ENCODE data around the gene SNRK.

The SNRK gene

DNA sequence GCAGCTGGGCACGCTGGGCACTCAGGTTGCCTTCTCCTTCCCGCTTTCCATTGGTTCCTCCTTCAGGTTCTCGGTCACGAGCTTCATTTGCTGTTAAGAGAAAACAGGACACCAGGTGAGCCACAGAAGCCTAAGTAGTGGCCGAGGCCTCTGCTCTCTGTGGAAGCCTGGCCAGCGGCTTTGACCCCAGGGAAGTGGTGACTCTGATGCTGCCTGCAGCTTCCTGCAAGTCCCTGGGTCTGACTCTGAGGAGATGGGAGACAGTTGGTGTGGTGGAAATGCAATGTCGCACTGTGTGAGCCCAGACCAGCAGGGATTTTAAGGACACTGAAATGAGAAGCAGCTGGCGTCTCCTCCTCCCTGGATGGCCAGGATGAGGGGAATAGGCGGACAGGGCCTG, 80.5 kb downstream of the SNRK start:
- intact Hi-C loops (cut with DNase I): no loop called here
- DNase-seq: no peak

DNA sequence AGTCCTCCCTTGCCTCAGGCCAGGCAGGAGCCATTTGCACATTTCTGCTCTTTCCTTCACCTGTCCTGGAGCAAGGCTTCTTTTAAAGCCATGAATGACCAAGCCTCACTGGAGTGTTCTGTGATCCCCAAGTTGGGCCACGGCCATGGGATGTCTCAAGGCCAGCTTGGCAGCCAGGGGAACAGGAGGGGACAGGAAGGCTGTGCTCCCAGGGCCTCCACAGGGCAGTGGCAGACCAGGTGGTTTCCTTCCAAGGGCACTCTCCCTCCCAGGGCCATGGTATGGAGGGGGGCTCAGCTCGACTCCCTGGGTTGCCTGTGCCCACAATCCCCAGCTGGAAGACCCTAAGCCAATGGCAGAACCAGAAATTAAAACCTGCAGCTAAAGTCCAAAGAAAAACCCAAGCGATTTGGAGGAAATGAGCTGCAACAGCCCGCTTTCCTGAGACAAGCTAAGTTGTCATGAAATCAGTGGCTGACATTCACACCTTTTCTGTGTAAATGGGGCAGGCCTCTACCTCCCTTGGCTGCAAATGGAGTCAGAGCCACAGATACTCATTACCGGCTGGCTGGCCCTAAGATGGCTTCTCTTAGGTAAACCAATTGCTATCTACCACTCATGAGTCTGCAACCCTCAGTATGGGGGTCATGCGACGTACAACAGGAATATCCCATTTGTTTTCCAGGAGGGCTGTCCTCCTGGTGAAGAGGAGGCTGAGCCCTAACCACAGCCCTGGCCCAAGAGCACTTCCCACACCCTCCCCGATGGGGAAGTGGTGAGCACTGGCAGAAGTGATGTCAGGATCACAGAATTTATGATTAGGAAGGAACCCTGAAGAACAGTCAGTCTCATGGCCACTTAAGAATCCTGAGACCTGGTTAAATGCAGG, 83.3 kb downstream of the SNRK start:
- intact Hi-C loops (cut with DNase I): no loop called here
- no peak for DNase-seq

DNA sequence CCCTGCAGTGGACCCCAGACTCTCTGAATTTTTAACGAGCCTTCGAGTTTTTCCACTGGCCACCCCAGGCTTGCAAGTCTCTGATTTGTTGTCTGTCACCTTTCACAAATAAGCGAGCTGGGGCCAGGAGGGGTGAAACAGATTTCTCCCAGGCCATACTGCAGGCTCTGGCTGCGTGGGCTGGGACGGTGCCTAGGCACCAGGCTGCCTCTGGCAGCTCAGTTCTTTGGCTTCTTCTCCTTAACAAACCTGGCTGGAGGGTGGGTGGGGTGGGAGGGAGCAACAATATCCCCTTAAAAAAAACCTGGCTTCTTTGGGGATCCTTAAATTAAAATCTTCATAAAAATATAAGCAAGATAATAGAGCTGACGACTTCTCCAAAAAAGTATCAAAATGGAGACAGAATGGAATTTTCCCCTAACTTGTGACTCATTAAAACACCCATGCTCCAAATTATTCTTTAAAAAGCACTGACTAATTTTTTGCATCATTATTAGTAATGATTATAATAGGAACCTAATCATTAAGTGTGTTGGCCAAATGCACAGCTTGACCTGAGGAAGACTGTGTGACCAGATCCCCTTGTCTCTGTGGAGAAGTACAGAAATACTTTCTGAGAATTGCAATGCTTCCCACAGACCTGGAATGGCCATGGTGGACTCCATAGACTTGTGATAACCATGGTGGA, 84.1 kb downstream of the SNRK start:
- intact Hi-C loops (cut with DNase I): no loop called here
- no peak for DNase-seq

DNA sequence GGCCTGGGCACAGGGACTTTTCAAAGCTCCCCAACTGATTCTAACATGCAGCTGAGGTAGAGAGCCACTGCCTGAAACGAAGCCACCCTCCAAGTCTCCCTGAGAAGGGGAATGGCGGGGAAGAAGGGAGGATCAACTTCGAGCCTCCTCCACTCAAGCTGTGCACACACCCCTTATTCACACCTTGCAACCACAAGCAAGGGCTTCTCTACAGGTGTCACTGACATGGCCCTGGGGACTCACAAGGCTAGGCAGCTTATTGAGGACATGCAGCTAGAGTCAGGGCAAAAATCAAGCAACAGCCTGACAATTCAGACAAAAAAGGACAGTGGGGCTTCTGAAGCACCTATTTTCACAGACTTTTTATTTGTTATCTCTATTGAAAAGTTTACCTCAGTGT, 85.2 kb downstream of the SNRK start:
- no peak for DNase-seq
- intact Hi-C loops (cut with DNase I): no loop called here

DNA sequence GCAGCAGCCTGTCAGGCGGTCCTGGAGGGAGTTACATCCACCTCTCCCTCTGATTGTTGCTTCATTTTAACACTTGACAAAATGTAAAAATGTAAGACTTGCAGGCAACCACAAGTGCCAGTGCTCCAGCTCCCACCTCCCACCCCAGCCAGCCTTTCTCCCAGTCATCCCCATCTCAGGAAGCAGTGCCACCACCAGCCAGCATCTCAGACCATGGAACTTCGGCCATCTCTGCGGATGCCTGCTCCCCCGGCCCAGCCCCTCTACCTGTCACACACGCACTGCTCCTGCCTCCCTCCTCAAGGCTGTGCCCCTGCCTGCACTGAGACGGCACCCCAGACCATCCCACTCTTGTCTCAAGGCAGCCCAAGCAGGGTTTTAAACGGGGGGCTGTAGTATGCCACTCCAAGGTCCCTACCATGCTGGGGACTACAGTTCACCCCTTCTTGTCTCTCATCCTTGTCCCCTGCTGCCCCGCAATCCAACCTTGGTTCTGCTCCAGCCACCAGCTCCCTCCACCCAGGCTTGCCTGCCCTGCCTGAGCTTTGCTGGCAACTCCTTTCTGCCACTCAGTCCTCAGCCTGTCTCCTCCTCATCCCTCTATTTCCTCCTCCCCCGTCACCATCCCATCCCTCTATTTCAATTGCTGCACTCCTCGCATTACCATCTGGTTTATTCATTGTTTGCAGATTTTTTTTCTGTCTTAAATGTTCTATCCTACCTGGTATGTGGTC, 85.8 kb downstream of the SNRK start:
- intact Hi-C loops (cut with DNase I): no loop called here
- peak in 2 of 10 donors; percentile 72 to 79 for DNase-seq

DNA sequence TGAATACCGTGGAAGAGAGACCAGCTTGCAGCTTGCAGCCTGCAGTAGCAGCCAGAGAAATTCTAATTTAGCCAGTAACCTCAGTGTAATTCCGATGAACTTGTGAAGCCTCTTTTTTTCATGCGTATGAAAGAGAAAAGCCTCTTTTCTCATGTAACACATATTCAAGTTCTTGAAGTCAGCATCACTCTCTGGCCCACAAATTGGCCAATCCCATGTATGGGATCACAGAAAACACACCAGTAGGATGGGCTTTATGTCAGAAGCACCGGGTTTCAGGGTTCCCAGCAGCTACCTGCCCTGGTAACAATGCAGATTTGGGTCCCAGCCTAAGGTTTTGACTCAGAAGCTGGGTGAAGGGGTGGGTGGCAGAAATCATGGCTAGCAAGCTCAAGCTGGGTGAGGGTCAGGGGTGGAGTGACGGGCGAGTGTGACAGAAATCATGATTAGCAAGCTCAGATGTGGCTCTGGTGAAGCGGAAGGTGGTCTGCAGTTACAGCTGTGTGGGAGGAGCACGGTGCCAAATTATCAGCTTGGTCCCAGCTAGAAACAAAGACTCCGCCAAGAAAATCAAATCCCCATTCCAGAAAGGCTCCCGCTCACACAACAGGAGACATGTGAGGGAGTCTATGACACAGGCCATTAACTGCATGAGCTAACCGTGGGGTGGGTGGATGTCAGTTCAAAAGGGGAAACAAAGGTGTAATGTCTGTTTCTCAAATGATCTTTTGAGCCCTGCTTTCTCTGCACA, 86.6 kb downstream of the SNRK start:
- intact Hi-C loops (cut with DNase I): no loop called here
- peak in 1 of 10 donors; percentile 57 for DNase-seq

DNA sequence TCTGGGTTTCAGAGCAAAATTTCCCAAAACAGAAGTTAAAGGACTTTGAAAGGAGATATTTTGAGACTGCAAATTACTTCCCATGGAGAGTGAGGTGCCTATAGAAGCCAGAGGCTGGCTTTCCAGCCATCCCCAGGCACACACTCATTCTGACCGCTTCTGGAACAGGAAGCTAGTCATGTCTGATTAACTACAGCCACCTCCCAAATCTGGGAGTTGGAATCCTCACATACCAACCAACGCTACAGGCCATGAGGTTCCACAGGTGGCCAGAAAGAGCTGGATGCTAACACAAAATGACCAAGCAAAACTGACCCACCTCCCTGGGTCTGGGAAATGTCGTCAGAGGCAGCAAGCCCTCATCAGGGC, 87.2 kb downstream of the SNRK start:
- DNase-seq: no peak
- intact Hi-C loops (cut with DNase I): no loop called here

DNA sequence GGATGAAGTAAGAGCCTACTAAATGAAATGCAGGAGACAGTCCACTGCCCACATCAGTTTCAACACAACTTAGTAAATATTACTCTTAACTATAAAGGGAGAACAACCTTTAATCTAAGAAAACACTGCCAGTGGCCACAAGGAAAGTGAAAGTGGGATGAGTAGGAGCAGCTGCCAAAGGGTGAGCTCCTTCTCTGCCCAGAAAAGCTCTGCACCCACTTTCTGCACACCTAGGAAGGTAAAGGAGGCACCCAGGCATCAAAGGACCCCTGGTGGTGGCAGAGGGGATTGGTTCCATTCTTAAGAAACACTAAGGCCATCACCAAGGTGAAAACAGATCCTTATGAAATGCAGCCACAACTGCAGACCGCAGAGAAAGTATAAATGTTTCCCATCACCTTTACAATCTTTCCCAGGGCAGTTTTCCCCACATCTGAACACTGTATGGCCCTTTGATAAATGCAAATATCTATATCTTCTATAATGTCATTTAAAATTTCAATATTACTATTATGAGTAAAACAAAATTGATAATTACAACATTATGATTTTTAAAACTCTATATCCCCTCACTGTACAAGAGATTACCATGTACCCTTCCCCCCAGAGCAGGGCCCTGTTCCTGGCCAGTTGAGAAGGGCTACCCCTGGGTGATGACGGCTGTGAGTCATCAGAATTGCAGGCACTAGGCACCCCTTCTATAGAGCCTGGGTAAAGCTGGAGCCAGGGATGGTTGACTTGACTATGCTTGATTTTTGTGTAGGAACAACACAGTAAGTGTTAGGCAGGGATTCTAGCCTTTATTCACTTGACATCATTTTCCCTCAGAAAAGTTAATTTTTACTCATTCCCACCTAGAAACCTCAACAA, 92.0 kb downstream of the SNRK start:
- intact Hi-C loops (cut with DNase I): no loop called here
- no peak for DNase-seq

DNA sequence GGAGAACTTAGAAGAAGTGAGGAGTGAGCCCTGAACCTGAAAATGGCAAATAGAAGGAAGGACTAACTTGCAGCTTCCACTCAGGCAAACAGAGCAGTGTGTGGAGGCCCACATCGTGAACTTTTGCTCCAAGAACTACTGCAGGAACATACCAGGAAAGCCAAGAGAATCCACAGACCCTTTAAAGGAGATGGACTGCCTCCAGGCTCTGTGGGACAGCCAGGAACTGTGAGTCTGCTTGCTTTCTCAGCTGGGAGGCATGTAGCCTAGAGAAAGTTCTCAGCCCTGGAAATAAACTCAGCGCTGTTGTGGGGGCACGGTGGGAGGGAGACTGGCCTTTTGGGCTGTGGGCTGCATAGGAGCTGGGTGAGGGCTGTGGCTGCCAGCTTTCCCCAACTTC, 93.0 kb downstream of the SNRK start:
- DNase-seq: no peak
- intact Hi-C loops (cut with DNase I): no loop called here

DNA sequence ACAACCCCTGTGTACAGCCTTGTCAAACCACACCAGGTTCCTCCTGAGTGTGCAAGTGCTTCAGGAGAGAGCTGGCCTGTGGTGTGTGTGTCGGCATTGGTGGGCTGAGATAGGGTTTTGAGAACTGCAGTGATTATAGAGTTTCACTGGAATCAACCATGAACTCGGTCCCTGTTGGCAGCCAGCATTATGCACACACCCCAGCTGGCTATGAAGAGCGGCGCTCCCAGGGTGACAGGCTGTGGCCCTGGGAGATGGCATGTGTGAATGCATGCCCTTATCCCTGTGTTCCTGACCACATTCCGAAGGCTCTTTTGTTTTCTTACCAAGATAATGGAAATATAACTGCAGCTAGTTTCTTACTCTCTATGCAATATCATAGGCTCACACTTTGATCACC, 101.8 kb downstream of the SNRK start:
- intact Hi-C loops (cut with DNase I): no loop called here
- DNase-seq: no peak

DNA sequence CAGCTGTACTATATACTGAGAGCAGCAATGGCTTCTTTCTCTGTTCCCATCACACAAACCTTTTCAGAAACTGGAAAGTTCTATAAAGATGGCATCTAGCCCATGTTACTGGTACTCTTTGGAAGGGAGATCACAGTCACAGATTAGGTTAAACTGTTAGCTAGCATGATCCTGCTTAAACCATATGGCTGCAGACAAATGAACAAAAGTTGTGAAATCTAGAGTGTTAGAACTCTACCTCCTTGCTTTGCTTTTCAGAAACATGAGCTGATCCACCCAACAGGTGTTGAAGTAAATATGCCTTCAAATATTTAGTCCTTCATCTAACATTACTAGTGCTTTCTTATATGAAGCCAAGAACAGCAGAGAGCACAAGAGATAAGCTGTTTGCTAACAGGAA, 102.6 kb downstream of the SNRK start:
- intact Hi-C loops (cut with DNase I): no loop called here

DNA sequence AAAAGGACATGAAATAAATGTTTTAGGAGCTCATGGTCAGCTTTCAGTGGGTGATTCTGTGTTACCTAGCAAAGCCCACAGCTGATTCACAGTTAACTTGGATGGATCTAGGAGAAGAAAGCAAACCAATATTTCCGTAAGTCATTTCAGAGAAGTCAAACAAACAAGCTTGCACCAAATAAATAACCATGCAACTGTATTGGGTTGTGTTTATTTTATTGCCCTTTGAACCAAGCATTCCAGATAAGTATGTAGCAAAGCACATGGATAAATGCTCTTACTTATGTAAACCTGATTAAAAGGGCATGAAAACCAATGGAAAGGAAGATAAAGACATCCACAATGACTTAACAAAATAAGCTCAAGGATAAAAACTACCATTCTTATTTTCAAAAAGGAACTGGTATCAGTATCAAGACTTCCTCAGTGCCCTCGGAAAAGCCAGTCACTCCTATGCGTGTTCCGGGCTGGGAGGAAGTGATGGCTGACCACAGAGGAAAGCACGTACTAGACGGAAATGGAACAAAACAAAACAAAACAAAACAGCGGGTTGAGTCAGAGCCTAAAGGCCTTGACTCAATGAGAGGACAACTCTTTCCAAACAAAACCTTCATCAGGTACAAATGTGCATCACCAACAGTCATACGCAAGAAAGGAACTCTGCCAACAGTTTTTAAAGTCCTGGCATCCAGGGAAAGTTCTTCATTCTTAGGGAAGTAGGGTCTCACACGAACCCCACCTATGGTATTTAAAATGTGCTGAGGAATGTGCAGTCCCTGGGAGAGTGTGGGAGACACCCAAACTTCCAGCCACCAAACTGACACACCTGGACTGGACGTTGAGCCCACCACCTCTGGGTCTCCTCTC, 103.3 kb downstream of the SNRK start:
- no peak for DNase-seq
- intact Hi-C loops (cut with DNase I): no loop called here

More for the DNA sequence above, 102.6 kb downstream of the SNRK start:
- DNase-seq: no peak

DNA sequence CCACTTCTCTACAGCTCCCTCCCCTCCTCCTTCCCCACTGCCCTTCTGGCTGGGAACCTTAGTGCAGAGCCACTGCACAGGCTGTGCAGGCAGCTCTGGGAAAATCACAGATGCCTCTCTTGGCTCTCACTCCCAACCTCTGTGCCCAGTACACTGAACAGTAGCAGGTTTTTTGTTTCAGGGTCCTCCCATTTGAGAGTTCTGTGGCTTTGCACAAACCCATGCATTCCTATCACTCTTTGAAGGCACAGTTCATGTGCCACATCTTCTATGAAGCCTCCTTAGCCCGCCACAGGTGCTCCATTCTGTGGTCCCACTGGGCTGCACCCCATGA, 103.9 kb downstream of the SNRK start:
- DNase-seq: no peak
- intact Hi-C loops (cut with DNase I): no loop called here

DNA sequence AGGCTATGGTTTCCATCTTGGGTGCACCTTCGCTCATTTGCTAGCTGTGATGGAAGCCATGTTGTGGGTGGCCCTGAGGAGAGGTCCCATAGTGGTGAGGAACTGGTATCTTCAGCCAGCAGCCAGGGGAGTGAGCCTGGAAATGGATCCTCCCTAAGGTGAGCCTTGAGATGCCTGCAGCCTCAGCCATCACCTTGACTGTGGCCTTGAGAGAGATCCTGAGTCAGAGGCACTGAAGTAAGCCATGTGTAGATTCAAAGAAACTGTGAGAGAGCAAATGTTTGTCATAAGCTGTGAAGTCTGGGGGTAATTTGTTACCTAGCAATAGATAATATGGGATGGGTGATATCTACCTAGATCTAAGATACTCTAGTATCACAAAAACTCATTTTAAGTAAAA, 105.3 kb downstream of the SNRK start:
- intact Hi-C loops (cut with DNase I): no loop called here
- DNase-seq: no peak

DNA sequence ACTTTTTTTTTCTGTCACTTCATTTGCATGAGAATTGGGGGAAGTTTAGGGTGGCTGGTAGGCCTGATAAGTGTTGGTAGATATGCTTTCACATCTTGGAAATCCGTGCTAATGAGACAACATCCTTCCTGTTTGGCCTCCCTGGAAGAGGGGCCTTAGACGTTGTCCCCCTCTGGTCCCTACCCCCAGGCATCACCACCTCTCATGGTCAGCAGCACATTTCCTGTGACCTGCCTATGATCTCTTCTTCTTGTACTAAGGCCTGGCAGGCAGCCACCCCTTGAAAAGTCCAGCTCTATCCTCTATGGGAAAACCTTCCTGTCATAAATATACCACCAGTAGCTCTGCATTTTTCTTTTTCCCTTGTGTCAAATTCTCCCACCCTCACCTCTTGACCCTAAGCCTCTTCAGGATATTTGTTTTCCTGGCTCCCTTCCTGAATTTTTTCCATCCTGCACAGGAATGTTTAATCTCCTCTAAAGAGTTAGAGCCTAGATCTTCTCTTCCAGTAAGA, 107.8 kb downstream of the SNRK start:
- intact Hi-C loops (cut with DNase I): no loop called here
- DNase-seq: no peak

DNA sequence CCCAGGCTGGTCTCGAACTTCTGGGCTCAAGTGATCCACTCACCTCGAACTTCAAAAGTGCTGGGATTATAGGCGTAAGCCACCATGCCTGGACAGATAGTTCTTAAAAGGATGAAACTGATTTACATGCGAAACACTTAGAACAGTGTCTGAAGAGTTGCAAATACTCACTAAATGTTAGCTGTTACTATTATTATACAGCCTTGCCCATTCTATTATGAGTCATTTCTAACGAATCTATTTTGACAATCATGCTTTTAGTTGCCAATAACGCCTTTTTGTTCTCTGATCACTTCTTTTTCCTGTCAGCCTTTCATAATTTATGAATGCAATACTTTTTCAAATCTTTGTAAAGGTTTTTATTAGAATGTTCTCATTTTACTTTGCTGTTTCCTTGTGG, 112.7 kb downstream of the SNRK start:
- intact Hi-C loops (cut with DNase I): no loop called here
- no peak for DNase-seq

DNA sequence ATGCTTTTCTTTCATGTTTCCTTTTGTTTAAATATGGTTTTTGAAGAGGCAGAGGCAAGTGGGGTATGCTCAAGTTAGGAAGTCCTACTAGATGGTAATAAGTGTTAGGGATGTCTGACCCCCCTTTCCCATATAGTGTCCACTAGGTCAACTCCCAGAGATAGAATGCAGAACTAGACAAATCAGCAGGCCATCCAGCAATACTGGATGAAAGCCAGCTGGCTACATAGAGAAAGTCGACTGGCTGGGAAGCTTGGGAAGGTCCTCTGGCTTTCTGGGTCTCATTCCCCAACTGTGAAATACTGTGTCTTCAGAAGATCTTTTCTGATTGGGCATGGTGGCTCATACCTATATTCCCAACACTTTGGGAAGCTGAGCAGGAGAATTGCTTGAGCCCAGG, 113.8 kb downstream of the SNRK start:
- intact Hi-C loops (cut with DNase I): no loop called here
- no peak for DNase-seq

Data from posterior cingulate gyrus (tissue), 11 donors.